NCI-H1092 (cell line): ENCODE measurements around the gene SSBP2.
"Not testable (repeated sequence)": the region's sequence is repeated elsewhere in the genome, so short reads cannot be mapped to it uniquely, and the experiment has no call there.

ENCODE experiments used
- DNase-seq: peaks from one replicate; lab custom pipeline; 2025; lab: John Stamatoyannopoulos, UW

The SSBP2 gene

GRCh38 chr5:81525690-81526089 lies 225.2 kb downstream of the SSBP2 start:
- no peak for DNase-seq

GRCh38 chr5:81524015-81524414 lies 226.9 kb downstream of the SSBP2 start:
- no peak for DNase-seq

GRCh38 chr5:81522571-81522970 lies 228.3 kb downstream of the SSBP2 start:
- no peak for DNase-seq

DNA sequence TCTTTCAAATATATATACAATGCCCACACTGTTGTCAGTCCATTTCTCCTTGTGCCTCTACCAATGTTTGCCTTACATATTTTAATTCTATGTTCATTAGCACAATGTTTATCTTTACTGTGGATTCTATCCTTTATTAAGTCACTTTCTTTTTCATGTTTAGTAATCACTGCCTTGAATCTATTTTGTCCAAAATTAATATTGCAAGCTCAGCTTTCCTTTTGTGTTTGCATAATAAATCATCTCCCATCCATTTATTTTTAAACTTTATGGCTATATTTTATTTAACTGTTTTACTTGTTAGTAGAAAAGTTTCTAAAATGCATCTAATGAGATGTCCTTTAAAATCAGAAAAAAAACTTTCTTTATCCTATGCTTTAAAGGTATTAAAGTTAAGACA lies 230.1 kb downstream of the SSBP2 start:
- no peak for DNase-seq

GRCh38 chr5:81519217-81519905 lies 231.5 kb downstream of the SSBP2 start:
- DNase-seq, result no peak

DNA sequence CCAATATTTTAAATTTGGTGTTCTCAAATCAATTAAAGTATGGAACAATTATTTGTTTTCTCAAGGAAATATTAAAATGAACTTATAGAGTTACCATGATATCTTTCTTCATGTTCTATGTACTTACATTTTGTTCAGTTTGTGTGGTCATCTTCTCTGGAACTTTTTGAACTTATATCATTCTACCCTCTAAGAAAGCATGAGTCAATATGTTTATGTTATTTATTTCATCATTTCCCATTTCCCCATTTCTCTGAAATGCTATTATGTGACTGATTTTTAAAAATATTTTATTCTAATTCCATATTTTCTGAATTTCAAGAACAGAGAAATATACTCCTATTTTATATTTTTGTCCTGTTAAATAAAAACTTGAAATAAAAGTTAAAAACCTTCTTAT lies 233.4 kb downstream of the SSBP2 start:
- no peak for DNase-seq

DNA sequence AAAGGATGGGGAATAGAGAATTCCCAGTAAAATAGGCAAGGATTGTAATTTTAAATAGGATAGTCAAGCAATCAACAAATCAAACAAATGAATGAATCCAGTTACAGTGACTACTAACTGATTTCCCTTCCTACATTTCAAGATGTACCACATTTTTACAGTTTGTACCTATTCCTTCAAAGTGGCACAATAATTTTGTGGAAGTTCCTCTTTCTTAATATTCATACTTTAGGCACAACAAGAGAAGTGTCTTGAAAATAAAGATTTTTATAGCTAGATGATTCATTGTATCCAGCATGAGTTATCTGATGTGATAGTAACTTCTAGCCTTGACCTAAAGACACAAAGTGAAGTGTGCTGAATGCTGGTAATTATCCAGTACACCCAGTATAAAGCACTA lies 234.8 kb downstream of the SSBP2 start:
- no peak for DNase-seq

DNA sequence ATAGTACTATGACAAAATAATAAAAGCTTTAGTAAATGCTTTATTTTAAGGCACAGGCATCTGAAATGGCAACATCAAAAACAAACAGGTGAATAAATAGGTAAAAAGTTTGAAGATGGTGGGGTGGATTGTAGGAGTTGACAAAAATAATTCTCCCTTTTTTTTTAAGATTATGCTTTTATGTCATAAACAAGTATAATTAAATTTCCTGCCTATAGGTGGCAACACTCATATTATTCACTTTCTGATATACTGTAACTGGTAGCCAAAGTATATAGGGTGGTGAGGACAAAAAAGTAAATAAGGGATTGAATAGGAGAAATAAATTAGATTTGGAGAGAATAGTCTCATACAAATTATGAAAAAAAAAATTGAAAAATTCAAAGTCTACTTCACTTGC lies 236.9 kb downstream of the SSBP2 start:
- DNase-seq, result no peak

DNA sequence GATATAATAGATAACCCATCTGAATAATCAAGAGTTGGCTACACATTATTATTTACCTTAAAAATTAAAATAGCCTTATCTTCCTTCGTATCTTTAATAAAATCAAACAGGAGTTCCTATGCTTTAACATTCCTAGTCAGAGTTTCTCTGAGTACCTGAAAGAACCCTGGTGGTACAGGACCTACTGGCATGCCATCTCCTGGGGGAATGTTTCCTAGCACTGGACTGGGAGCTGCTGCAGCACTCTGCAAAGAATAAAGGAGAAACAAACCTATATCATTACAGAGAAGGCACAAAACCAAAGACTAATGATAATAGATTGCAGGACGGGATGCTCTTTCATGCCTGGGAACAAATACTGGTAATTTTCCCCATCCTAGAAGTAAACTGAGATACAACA lies 237.4 kb downstream of the SSBP2 start:
- DNase-seq, result no peak

DNA sequence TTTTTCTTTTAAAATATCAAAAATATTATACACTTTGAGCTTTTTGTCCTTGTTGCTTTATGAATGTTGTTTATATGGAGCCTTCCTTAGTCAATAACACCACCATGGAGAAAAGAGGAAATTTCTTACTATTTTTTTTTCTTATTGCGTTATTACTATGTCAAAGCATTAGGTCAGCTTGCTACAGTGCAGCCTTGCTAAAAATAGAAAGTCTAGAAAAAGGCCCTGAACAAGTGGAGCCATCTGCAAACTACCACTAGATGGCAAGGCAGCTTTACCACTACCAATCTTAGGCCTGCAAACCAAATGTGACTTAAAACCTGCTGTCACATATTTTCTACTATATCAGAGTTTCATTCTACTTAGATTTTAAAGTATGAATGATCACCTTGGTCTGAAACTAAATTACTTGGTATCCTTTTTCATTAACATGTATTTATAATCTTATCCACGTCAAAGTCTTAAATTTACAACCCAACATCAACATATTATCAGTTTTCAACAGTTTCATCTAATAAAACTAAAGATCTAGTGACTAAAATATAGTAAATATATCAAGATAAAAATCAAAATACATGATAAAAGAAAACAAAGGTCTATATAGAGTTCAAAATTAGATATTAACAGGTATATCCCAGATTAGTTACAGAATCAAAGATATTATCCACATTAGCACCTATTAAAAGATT lies 243.9 kb downstream of the SSBP2 start:
- DNase-seq, result peak; percentile 37

GRCh38 chr5:81506378-81506777 lies 244.5 kb downstream of the SSBP2 start:
- no peak for DNase-seq

DNA sequence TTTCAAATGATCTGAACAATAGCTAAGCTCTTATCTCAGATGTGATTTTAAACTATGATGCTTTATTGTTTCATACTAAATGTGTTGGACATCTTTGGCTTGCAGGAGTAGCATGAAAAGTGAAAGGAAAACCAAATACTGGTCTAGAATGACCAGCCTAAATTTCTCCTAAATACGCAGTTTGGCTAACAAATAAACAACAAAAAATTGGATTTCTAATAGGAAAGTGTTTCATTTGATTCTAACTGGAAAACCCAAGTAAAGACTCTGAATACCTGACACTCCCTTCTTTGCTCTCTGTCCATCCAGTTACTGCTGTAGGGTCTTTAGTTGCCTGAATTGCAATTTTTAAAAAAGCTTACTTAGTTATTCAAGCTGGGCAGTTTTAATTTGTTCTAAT lies 245.2 kb downstream of the SSBP2 start:
- DNase-seq, result no peak

DNA sequence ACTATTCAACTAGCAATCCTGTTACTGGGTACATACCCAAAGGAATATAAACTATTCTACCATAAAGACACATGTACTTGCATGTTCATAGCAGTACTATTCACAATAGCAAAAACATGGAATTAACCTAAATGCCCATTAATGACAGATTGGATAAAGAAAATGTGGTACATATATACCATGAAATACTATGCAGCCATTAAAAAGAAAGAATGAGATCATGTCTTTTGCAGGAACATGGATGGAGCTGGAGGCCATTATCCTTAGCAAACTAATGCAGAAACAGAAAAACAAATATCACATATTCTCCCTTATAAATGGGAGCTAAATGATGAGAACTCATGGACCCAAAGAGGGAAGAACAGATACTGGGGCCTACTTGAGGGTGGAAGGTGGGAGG lies 247.3 kb downstream of the SSBP2 start:
- DNase-seq, result not testable (repeated sequence)

DNA sequence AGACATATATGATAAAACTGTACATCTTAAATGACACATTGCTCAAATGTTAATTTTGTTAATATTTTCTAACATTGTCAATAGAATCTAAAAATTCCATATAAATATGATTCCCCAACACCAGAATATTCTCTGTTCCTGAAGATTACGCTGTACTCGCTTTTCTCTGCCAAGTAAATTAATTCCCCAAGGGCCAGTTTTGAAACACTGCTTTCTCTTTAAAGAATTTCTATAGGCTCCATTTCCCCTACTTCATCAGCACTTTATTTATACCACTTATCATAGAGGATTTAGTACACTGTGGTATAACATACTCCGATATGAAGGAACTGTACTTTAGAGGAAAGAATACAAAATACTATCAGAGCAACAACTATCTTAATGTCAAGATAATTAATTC lies 255.6 kb downstream of the SSBP2 start:
- DNase-seq, result no peak

DNA sequence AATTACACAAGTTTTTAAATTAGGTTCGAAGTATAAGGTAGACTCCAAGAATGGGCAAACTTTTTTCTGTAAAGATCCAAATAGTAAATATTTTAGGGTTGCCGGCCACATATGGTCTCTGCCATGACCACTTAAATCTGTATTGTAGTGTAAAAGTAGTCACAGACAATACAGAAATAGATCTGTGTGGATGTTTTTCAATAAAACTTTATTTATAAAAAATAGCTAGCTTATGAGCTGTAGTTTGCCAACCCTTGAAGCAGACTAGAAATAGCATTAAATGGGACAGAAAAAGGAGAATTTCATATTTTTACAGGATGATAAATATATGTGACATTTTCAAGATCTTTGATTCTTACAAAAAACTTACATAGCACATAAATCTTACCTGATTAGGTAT lies 262.0 kb downstream of the SSBP2 start:
- DNase-seq, result no peak

DNA sequence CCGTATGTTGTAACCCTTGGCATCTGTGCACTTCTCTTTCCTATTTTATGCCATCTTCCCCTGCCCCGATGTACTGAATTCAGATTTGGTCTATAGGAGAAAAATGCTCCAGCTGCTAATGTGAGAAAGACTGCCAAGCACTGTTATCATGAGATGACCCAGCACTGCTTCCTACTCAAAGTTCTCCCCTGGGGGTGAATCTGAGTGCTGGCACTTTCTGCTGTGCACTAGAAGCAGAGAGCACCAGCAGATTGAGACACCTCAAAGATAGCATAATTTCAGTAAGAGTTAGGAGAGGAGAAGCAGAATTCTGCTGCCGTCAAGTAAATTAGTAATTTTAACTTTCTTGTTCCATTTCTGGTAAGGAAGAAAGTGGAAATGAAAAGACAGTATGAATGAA lies 264.2 kb downstream of the SSBP2 start:
- DNase-seq, result no peak

DNA sequence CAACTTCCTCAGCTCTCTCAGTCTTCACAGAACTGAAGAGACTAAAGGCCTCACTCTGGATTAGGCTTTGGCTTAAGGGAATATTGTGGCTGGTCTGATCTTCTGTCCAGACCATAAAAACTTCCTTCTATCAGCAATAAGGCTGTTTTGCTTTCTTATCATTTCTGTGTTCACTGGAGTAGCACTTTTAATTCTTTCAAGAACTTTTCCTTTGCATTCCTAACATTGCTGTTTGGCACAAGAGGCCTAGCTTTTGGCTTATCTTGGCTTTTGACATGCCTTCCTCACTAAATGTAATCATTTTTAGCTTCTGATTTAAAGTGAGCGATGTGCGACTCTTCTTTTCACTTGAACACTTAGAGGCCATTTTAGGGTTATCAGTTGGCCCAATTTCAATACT lies 268.3 kb downstream of the SSBP2 start:
- DNase-seq, result no peak

DNA sequence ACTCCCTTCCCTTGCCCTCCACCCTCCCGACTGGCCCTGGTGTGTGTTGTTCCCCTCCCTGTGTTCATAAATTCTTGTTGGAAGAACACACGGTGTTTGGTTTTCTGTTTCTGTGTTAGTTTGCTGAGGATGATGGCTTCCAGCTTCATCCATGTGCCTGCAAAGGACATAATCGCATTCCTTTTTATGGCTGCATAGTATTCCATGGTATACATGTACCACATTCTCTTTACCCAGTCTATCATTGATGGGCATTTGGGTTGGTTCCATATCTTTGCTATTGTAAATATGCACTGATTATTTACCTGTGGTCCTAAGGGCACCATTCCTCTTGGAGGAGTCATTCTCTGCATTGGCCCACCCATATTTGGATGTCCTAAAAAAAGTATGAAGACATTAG lies 277.5 kb downstream of the SSBP2 start:
- not testable (repeated sequence) for DNase-seq

- DNase-seq, result no peak
These were observed 281.2 kb downstream of the SSBP2 start for GRCh38 chr5:81469676-81470075.

DNA sequence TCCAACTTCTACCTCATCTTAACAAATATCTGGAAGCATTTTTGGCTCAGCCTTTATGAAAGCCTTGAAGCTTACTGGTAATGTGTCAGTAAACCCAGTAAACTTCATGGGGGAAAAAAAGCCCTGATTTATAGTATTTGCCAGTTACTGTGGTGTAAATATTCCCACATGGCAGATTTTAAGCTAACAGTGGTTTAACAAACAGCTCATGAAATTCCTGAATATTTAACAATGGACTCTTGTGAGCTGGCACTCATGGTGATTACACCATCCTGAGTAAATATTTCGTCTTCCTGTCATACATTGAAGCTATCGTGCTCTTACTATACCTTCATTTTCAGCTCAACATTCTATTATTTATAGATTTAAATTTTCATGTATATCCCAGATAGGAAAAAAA lies 300.0 kb downstream of the SSBP2 start:
- no peak for DNase-seq

DNA sequence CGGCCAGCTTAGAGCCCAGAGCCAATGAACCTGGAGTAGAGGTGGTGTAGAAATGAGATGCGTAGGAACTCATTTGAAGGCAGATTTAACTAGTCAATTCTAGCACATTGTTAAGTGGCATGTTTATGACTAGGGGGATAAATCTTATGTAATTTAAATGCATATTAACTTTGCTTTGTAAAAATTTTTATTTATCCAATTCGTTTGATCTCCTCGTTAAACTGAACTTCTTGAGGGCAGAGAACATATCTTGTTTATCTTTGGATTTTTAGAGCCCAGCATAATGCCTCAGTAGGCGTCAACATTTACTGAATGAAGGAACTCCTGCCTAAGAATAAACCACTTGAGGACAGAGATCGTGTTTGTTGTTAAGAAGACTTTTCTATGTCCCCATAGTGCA lies 315.9 kb downstream of the SSBP2 start:
- DNase-seq, result no peak

DNA sequence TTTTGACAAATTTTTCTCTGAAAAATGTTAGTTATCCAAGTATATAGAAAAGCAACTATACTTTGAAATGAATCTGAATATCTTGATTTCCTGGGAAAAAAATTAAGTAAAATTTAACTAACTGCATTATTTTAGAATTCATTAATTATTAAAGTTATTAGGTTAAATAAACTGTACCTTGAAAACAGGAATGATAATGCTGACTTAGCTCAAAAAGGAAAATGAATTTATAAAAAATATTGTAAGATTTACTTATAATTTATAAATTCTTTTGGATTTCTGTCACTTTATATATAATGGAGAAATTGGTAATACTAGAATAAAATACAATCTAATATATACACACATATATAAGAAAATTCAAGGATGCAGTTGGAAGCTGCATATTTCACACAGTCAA lies 320.9 kb downstream of the SSBP2 start:
- DNase-seq, result no peak

DNA sequence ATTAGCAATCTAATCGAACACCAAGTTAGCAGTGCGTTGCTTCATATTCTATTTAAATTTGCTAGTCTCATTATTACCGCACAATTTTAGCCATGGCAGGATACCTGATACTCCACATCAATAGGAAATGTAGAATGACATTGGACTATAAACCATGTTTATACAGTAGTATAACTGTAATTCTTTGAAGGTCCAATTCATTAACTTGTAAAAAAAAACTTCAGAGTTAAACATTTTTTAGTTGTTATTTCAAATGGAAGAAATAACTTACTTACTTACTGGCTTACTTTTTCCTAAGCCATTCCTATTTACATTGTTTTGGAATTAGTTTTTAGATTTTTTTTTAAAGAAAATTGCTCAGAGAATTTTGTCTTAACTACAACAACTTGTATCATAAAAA lies 321.5 kb downstream of the SSBP2 start:
- no peak for DNase-seq

GRCh38 chr5:81428861-81429260 lies 322.0 kb downstream of the SSBP2 start:
- no peak for DNase-seq
